ENCODE data around the gene LCN15. TPM values are rescaled to one million over a fixed set of nuclear protein-coding genes. Genes with fewer than 3 reads are reported as not detected.

Gene LCN15
- total and polyA plus RNA-seq, 2 experiments from 2014 or later: 0.76 to 0.90 TPM

DNA sequence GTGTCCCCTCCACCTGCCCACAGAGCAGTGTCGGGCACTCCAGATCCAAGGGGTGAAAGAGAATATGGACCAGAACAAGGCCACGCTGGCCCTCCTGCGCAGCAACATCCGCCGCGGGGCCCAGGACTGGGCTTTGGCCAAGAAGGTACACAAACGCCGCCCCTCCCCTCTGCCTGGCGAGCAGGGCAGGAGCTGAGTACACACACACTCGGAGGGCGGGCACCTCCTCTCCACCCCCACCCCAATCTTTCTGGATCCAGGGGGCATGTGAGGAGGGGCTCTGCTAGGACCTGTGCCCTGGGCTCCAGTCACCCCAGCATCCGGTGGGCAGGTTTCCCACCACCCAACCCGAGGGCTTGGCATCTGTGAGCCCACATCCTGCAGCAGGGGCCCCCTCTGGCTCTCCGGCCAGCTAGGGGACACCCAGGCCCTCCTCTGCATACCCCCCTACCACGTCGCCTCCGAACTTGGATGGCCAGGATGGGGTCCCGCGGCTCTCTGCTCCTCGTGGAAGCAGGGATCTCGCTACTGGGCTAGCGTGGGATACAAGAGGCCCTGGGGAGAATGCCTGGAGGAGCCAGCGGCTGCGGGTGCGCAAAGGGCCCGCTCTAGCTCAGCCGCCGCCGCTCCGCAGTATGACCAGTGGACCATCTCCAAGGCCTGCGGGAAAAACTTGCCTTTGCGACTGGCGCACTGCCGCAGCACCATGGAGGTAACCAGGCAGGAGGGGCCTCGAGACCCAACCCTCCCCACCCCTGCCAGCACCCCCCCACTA lies 34.9 kb upstream of the LCN15 start (continued):
- TF ChIP-seq, protein P1, sequence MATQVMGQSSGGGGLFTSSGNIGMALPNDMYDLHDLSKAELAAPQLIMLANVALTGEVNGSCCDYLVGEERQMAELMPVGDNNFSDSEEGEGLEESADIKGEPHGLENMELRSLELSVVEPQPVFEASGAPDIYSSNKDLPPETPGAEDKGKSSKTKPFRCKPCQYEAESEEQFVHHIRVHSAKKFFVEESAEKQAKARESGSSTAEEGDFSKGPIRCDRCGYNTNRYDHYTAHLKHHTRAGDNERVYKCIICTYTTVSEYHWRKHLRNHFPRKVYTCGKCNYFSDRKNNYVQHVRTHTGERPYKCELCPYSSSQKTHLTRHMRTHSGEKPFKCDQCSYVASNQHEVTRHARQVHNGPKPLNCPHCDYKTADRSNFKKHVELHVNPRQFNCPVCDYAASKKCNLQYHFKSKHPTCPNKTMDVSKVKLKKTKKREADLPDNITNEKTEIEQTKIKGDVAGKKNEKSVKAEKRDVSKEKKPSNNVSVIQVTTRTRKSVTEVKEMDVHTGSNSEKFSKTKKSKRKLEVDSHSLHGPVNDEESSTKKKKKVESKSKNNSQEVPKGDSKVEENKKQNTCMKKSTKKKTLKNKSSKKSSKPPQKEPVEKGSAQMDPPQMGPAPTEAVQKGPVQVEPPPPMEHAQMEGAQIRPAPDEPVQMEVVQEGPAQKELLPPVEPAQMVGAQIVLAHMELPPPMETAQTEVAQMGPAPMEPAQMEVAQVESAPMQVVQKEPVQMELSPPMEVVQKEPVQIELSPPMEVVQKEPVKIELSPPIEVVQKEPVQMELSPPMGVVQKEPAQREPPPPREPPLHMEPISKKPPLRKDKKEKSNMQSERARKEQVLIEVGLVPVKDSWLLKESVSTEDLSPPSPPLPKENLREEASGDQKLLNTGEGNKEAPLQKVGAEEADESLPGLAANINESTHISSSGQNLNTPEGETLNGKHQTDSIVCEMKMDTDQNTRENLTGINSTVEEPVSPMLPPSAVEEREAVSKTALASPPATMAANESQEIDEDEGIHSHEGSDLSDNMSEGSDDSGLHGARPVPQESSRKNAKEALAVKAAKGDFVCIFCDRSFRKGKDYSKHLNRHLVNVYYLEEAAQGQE (IDR thresholded peaks at IDR 0.05; ENCODE audit: unreplicated experiment): no peak
- TF ChIP-seq ZNF114 (CRISPR knock-in tag; IDR thresholded peaks at IDR 0.05) (no peak), EZH2phosphoT487 (IDR thresholded peaks at IDR 0.05; ENCODE audit: unreplicated experiment) (no peak), POLR2AphosphoS5 (IDR thresholded peaks at IDR 0.05; ENCODE audit: low read depth) (no peak), NANOG (IDR thresholded peaks at IDR 0.05; ENCODE audit: borderline replicate concordance) (no peak), JUNB (IDR thresholded peaks at IDR 0.05; ENCODE audit: unreplicated experiment) (no peak), CREB1 (CRISPR knock-in tag; IDR thresholded peaks at IDR 0.05; ENCODE audit: low read depth) (no peak)
- TF ChIP-seq, protein P2, sequence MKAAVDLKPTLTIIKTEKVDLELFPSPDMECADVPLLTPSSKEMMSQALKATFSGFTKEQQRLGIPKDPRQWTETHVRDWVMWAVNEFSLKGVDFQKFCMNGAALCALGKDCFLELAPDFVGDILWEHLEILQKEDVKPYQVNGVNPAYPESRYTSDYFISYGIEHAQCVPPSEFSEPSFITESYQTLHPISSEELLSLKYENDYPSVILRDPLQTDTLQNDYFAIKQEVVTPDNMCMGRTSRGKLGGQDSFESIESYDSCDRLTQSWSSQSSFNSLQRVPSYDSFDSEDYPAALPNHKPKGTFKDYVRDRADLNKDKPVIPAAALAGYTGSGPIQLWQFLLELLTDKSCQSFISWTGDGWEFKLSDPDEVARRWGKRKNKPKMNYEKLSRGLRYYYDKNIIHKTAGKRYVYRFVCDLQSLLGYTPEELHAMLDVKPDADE (IDR thresholded peaks at IDR 0.05): no peak

GRCh38 chr9:136798708-136799078 lies 34.4 kb upstream of the LCN15 start:
- Histone ChIP-seq H2AFZ (no peak overlapping the region), H3K27ac (ENCODE audit: low read depth) (no peak overlapping the region), H3K4me2 (peak overlapping the region; percentile 99; the same call in 1 of the 2 replicates), H3K4me3 (no peak overlapping the region; the same call in 1 of the 2 replicates), H4K20me1 (replicated peaks; ENCODE audit: insufficient read depth) (no peaks in the 10 kb centered on the region; the same call in 1 of the 2 replicates), H3K4me1 (ENCODE audit: insufficient read depth) (peaks cover 16% of the 10 kb centered on the region), H3F3A (replicated peaks; ENCODE audit: low read depth) (peaks cover 10% of the 10 kb centered on the region; the same call in 1 of the 2 replicates), H3K36me3 (ENCODE audit: insufficient read depth) (no peaks in the 10 kb centered on the region), H3K9me2 (ENCODE audit: insufficient read depth) (no peaks in the 10 kb centered on the region), H3K79me2 (replicated peaks; ENCODE audit: insufficient read depth) (no peaks in the 10 kb centered on the region), H3K27me3 (ENCODE audit: insufficient read depth) (peaks cover 13% of the 10 kb centered on the region)
- peaks cover 21% of the 10 kb centered on the region for H3K4me1 Mint-ChIP-seq
- ATAC-seq: no peak
- H3K4me3 Mint-ChIP-seq: peak overlapping the region; percentile 88; the same call in 1 of the 3 replicates
- peaks cover 30% of the 10 kb centered on the region for H3K27me3 Mint-ChIP-seq (ENCODE audit: insufficient read depth, low read depth, poor library complexity)
- DNase-seq (ENCODE audit: low spot score): no peak
- TF ChIP-seq ZNF462 (CRISPR knock-in tag; IDR thresholded peaks at IDR 0.05) (no peak), CTCF (conservative IDR thresholded peaks at IDR 0.05; ENCODE audit: low read depth in 2 of 2) (no peak)
- H3K9me3 Mint-ChIP-seq: no peaks in the 10 kb centered on the region
- H3K36me3 Mint-ChIP-seq (ENCODE audit: low read depth): no peaks in the 10 kb centered on the region; the same call in 2 of the 3 replicates
- no peak overlapping the region for H3K27ac Mint-ChIP-seq
